Natural killer cell treated with Interleukin-12 subunit alpha and Interleukin-12 subunit beta and Interleukin-15 and Interleukin-18, amount 100 ng/mL, for 72 hours (primary cell): ENCODE measurements around the gene ABCC10. TPM values are rescaled to one million over a fixed set of nuclear protein-coding genes. Genes with fewer than 3 reads are reported as not detected.
"Not testable (repeated sequence)": the region's sequence is repeated elsewhere in the genome, so short reads cannot be mapped to it uniquely, and the experiment has no call there.

Experiments used
- ATAC-seq, 2 donors: fragments of 150-1000 bp; cut with Tn5 transposase in 1 of 2; sonication (Bioruptor Pico), chemical (Tn5 transposase) in 1 of 2; 2 replicates each; pipeline ENCODE4 v1.10.0; 2021
- DNase-seq: peaks from one replicate; pipeline ENCODE4 v3.0.0; 2022; ENCODE audit warnings: low spot score
- H3K27ac Mint-ChIP-seq, 2 donors: 1 replicate in 1 of 2; 2 replicates in 1 of 2; pipeline ENCODE4 v1.8.0; 2022; ENCODE audit warnings: mixed read lengths in 2 of 2, mild to moderate bottlenecking in 1 of 2, moderate library complexity in 1 of 2
- H3K27me3 Mint-ChIP-seq, 2 donors: 1 replicate in 1 of 2; 2 replicates in 1 of 2; pipeline ENCODE4 v1.8.0; 2022; ENCODE audit warnings: mixed read lengths in 2 of 2
- H3K36me3 Mint-ChIP-seq: one replicate; pipeline ENCODE4 v1.8.0; 2022; ENCODE audit warnings: mixed read lengths
- H3K4me1 Mint-ChIP-seq, 2 donors: 1 replicate in 1 of 2; 2 replicates in 1 of 2; pipeline ENCODE4 v1.8.0; 2022; ENCODE audit warnings: low read depth in 2 of 2, mixed read lengths in 2 of 2, mild to moderate bottlenecking in 1 of 2
- H3K4me3 Mint-ChIP-seq: one replicate; pipeline ENCODE4 v1.8.0; 2022; ENCODE audit warnings: mixed read lengths
- H3K9me3 Mint-ChIP-seq: 2 replicates; pipeline ENCODE4 v1.8.0; 2022; ENCODE audit warnings: mixed read lengths
- total RNA-seq, 2 donors: library from RNA; stranded (reverse); gene quantifications; one replicate each; pipeline ENCODE4 v1.2.3, GENCODE V29; 2022

The ABCC10 gene
- 10 to 100 TPM; 41.8 to 82.9 TPM for total RNA-seq

GRCh38 chr6:43427406-43428111, at the start of gene ABCC10:
ABCC10 (plus strand) TSS chr6:43427541; CDS start chr6:43427979, 438 bp downstream.
- peak within 1 kb of the TSS; percentile 89 to 93 for H3K27ac Mint-ChIP-seq
- ATAC-seq: peak; percentile 97 to 98
- peaks cover 16 to 17% of the 10 kb centered on the region in 2 donors for H3K4me1 Mint-ChIP-seq

DNA sequence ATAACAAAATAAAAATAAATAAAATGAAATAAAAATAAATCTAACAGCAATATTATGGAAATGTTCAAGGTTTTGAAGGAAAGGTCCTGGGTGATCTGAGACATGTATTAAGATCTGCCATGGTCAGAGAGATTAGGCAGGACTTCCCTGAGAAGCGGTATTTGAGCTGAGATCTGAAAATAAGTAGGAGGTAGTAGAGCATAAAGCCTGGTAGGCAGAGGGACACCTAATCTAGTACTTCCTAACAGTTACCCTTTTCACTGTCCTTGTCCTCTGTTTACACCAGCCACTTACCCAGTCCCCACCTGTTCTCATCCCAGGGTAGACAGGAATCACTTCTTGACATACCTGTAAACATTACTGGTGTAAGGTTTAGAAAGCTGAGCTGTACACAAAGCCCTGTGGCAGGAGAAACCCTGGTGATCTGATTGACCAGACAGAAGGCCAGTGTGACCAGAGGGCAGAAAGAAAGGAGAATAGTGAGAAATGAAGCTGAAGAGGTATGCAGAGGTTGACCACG, 49.6 kb upstream of the ABCC10 start:
- H3K4me3 Mint-ChIP-seq: no peak overlapping the region
- peaks cover 4% of the 10 kb centered on the region for H3K36me3 Mint-ChIP-seq
- no peak for DNase-seq
- no peak for ATAC-seq
- H3K4me1 Mint-ChIP-seq: peaks cover 32 to 33% of the 10 kb centered on the region in 2 donors
- H3K9me3 Mint-ChIP-seq: no peaks in the 10 kb centered on the region
- peaks cover 0 to 2% of the 10 kb centered on the region in 2 donors for H3K27me3 Mint-ChIP-seq
- H3K27ac Mint-ChIP-seq: peak overlapping the region in 1 of 2 donors; percentile 70

More at GRCh38 chr6:43427406-43428111, at the start of gene ABCC10:
- H3K4me3 Mint-ChIP-seq: peak within 1 kb of the TSS; percentile 96
- no peaks in the 10 kb centered on the region for H3K9me3 Mint-ChIP-seq
- DNase-seq: peak; percentile 94
- no peaks in the 10 kb centered on the region for H3K27me3 Mint-ChIP-seq
- H3K36me3 Mint-ChIP-seq: no peaks in the 10 kb centered on the region

- peaks cover 0 to 2% of the 10 kb centered on the region in 2 donors for H3K27me3 Mint-ChIP-seq
- no peak overlapping the region for H3K27ac Mint-ChIP-seq
- ATAC-seq (no peak), DNase-seq (no peak)
- no peaks in the 10 kb centered on the region for H3K9me3 Mint-ChIP-seq
- H3K4me3 Mint-ChIP-seq: no peak overlapping the region
- peaks cover 33% of the 10 kb centered on the region in 2 donors for H3K4me1 Mint-ChIP-seq
- peaks cover 4% of the 10 kb centered on the region for H3K36me3 Mint-ChIP-seq
These were observed 48.7 kb upstream of the ABCC10 start for GRCh38 chr6:43378631-43379030.

GRCh38 chr6:43380858-43381257, 46.5 kb upstream of the ABCC10 start:
- H3K4me1 Mint-ChIP-seq: peaks cover 55% of the 10 kb centered on the region in 2 donors
- H3K27me3 Mint-ChIP-seq, H3K9me3 Mint-ChIP-seq, H3K4me3 Mint-ChIP-seq, ATAC-seq, DNase-seq, H3K36me3 Mint-ChIP-seq: not testable (repeated sequence)
- H3K27ac Mint-ChIP-seq: peak overlapping the region; percentile 58 to 86

- DNase-seq (no peak), ATAC-seq (peak; percentile 0 to 3)
- Mint-ChIP-seq H3K9me3 (no peaks in the 10 kb centered on the region), H3K4me3 (peak overlapping the region; percentile 67), H3K4me1 (peaks cover 52 to 59% of the 10 kb centered on the region in 2 donors), H3K27ac (peak overlapping the region; percentile 84 to 86), H3K36me3 (peaks cover 4% of the 10 kb centered on the region), H3K27me3 (peaks cover 0 to 8% of the 10 kb centered on the region in 2 donors)
These were observed 44.2 kb upstream of the ABCC10 start for GRCh38 chr6:43383021-43383667.

- no peaks in the 10 kb centered on the region for H3K36me3 Mint-ChIP-seq
- peaks cover 59 to 66% of the 10 kb centered on the region in 2 donors for H3K4me1 Mint-ChIP-seq
- peak overlapping the region; percentile 52 for H3K4me3 Mint-ChIP-seq
- peak overlapping the region in 1 of 2 donors; percentile 10 for H3K27ac Mint-ChIP-seq
- no peak for ATAC-seq
- peaks cover 27 to 29% of the 10 kb centered on the region in 2 donors for H3K27me3 Mint-ChIP-seq
- no peak for DNase-seq
- H3K9me3 Mint-ChIP-seq: no peaks in the 10 kb centered on the region
These were observed 40.8 kb upstream of the ABCC10 start for GRCh38 chr6:43386492-43386891.

DNA sequence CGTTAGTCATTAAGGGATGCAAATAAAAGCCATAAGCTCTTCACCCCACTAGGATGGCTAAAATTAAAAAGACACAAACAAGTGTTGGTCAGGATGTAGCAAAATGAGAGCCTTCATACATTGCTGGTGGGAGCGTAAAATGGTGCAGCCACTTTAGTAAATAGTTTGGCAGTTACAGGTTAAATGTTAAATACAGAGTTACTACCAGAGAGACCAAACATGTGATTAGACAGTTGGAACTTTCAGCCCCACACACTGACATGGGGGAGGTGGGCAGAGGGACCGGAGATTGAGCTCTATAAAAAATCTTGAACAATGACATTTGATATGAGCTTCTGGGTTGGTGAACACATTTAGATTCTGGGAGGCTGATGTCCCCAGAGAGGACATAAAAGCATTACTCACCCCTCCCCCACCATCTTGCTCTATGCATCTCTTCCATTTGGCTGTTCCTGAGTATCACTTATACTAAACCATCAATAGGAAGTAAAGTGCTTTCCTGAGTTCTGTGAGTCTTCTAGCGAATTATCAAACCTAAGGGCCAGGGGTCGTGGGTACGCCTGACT, 37.5 kb upstream of the ABCC10 start:
- no peak for ATAC-seq
- no peaks in the 10 kb centered on the region for H3K9me3 Mint-ChIP-seq
- DNase-seq: no peak
- peaks cover 57 to 64% of the 10 kb centered on the region in 2 donors for H3K4me1 Mint-ChIP-seq
- H3K27me3 Mint-ChIP-seq: peaks cover 55 to 61% of the 10 kb centered on the region in 2 donors
- no peak overlapping the region for H3K4me3 Mint-ChIP-seq
- H3K27ac Mint-ChIP-seq: peak overlapping the region in 1 of 2 donors; percentile 24
- H3K36me3 Mint-ChIP-seq: peaks cover 5% of the 10 kb centered on the region

DNA sequence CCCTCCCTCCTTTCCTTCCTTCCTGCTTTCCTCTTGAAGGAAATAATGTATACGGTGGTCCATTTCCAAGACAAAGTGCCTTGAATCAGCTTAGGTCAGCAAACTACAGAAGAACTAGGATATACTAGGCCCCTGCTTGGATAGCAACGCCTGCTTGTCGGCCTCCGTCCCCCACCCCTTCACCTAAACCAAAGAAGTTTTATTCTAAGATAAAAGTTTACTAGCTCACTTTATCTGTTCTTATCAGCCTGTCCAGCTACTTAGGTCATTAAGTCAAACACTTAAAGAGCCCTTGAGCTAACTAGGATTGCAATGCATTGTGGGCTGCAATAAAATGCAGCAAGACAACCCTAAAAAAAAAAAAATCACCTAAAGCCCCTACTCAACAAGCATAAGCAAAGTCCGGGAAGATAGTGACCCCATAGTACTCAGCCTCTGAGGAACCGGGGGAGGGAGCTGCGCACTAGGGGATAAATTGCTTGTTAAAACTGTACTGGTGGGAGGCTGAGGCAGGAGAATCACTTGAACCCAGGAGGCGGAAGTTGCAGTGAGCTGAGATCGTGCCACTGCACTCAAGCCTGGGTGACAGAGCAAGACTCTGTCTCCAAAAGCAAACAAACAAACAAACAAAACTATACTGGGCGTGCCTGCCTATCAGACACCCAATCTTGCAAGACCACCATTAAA, 36.4 kb upstream of the ABCC10 start:
- Mint-ChIP-seq H3K4me3 (peak overlapping the region; percentile 85), H3K27me3 (peaks cover 58 to 61% of the 10 kb centered on the region in 2 donors), H3K27ac (peak overlapping the region; percentile 40 to 51), H3K4me1 (peaks cover 47 to 54% of the 10 kb centered on the region in 2 donors)
- not testable (repeated sequence) for DNase-seq, H3K36me3 Mint-ChIP-seq, H3K9me3 Mint-ChIP-seq
- ATAC-seq: peak in 1 of 2 donors; percentile 13

DNA sequence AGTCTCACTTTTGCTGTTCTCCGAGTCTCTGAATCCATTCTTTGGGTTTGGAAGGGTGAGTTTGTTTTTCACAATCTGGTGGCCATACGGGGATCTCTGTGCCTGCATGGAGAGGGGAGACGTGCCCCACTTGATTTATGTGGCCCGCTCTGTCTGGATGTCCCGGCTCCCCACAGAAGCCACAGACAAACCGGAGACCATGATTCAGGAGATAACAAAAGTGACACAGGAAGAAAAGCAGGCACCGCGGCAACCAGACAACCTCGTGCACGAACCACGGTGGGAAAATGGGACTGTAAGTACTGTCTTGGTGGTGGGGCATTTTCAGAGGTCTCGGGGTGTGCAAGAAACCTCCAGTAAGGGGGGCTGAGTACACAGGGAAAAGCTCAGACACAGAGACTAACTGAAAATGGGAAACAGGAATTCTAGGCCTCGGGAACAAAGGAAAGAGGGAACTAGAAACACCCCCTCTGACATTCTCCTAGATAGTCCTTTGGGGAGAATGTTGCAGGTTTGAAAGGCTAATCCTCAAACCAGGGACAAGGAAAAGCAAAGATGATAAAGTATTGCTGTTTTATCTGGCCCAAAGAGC, 35.8 kb upstream of the ABCC10 start:
- H3K9me3 Mint-ChIP-seq: no peaks in the 10 kb centered on the region
- H3K36me3 Mint-ChIP-seq: peaks cover 5% of the 10 kb centered on the region
- peaks cover 45 to 49% of the 10 kb centered on the region in 2 donors for H3K4me1 Mint-ChIP-seq
- peak overlapping the region; percentile 40 to 51 for H3K27ac Mint-ChIP-seq
- H3K4me3 Mint-ChIP-seq: peak overlapping the region; percentile 85
- peaks cover 58 to 61% of the 10 kb centered on the region in 2 donors for H3K27me3 Mint-ChIP-seq
- DNase-seq (peak; percentile 73), ATAC-seq (peak; percentile 63 to 78)

DNA sequence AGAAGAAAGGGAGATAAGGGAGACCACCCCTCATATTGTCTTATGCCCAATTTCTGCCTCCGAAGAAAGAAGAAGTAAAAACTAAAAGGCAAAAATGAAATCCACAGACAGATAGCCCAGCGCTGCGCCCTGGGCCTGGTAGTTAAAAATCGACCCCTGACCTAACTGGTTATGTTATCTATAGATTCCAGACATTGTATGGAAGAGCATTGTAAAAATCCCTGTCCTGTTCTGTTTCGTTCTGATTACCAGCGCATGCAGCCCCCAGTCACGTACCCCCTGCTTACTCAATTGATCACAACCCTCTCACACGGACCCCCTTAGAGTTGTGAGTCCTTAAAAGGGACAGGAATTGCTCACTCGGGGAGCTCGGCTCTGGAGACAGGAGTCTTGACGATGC, 34.2 kb upstream of the ABCC10 start:
- H3K27me3 Mint-ChIP-seq: peaks cover 55 to 61% of the 10 kb centered on the region in 2 donors
- ATAC-seq, H3K9me3 Mint-ChIP-seq, H3K36me3 Mint-ChIP-seq, DNase-seq: not testable (repeated sequence)
- H3K27ac Mint-ChIP-seq: peak overlapping the region in 1 of 2 donors; percentile 9
- H3K4me1 Mint-ChIP-seq: peaks cover 44% of the 10 kb centered on the region in 2 donors
- H3K4me3 Mint-ChIP-seq: peak overlapping the region; percentile 43

- Mint-ChIP-seq H3K9me3 (no peaks in the 10 kb centered on the region), H3K36me3 (peaks cover 5% of the 10 kb centered on the region), H3K27ac (peak overlapping the region in 1 of 2 donors; percentile 9), H3K4me3 (peak overlapping the region; percentile 43), H3K4me1 (peaks cover 44% of the 10 kb centered on the region in 2 donors), H3K27me3 (peaks cover 55 to 61% of the 10 kb centered on the region in 2 donors)
- no peak for DNase-seq
- ATAC-seq: no peak
These were observed 33.7 kb upstream of the ABCC10 start for GRCh38 chr6:43393602-43394001.

GRCh38 chr6:43394982-43395381, 32.4 kb upstream of the ABCC10 start:
- DNase-seq (no peak), ATAC-seq (no peak)
- Mint-ChIP-seq H3K27me3 (peaks cover 47 to 50% of the 10 kb centered on the region in 2 donors), H3K9me3 (no peaks in the 10 kb centered on the region), H3K4me3 (no peak overlapping the region), H3K27ac (no peak overlapping the region), H3K4me1 (peaks cover 43 to 44% of the 10 kb centered on the region in 2 donors), H3K36me3 (peaks cover 5% of the 10 kb centered on the region)

DNA sequence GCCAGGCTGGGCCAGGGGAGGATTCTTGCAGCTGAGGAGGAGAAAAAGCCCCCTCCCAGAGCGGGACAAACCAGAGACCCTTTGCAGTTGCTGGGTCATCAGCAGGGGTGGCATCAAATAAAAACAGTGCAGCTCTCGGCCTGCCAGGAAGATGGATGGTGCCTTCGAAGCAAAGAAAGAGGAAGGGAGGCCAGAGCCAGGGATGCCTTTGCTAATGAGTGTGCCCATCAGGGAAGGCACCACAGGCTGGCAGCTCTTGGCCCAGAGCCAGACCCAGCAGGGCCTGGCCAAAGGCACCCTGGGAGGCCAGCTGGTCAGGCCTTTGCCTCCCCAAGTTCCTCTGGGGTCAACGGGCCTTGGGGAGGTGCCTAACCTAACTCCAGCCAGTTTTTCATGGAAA, 31.6 kb upstream of the ABCC10 start:
- Mint-ChIP-seq H3K27ac (no peak overlapping the region), H3K9me3 (no peaks in the 10 kb centered on the region), H3K36me3 (peaks cover 5% of the 10 kb centered on the region), H3K4me3 (no peak overlapping the region), H3K4me1 (peaks cover 36 to 37% of the 10 kb centered on the region in 2 donors), H3K27me3 (peaks cover 46 to 50% of the 10 kb centered on the region in 2 donors)
- ATAC-seq (no peak), DNase-seq (no peak)
